A673 (cell line): Measurements from ENCODE around the gene GPLD1.
"Not testable (repeated sequence)": the region's sequence is repeated elsewhere in the genome, so short reads cannot be mapped to it uniquely, and the experiment has no call there.

Experiments
- CTCF ChIP-seq: fragments of 300-800, 200-600 bp; sonication (generic); conservative IDR thresholded peaks from 2 replicates; pipeline ENCODE4 v1.5.1; 2017; ENCODE audit warnings: low read depth, mild to moderate bottlenecking, antibody characterized with exemption, low read length, moderate library complexity, mixed read lengths
- EZH2 ChIP-seq: fragments of 200-600 bp; sonication (generic); IDR thresholded peaks from 2 replicates; pipeline ENCODE4 v1.6.1; 2017; ENCODE audit warnings: borderline replicate concordance, low read depth, mild to moderate bottlenecking, mixed read lengths, antibody characterized with exemption, low read length; ENCODE audit not compliant: poor library complexity, severe bottlenecking

GRCh38 chr6:24400045-24401039 lies 89.0 kb downstream of the GPLD1 start:
- not testable (repeated sequence) for TF ChIP-seq CTCF, EZH2
